ENCODE results near the gene SULF2.

SULF2 gene

DNA sequence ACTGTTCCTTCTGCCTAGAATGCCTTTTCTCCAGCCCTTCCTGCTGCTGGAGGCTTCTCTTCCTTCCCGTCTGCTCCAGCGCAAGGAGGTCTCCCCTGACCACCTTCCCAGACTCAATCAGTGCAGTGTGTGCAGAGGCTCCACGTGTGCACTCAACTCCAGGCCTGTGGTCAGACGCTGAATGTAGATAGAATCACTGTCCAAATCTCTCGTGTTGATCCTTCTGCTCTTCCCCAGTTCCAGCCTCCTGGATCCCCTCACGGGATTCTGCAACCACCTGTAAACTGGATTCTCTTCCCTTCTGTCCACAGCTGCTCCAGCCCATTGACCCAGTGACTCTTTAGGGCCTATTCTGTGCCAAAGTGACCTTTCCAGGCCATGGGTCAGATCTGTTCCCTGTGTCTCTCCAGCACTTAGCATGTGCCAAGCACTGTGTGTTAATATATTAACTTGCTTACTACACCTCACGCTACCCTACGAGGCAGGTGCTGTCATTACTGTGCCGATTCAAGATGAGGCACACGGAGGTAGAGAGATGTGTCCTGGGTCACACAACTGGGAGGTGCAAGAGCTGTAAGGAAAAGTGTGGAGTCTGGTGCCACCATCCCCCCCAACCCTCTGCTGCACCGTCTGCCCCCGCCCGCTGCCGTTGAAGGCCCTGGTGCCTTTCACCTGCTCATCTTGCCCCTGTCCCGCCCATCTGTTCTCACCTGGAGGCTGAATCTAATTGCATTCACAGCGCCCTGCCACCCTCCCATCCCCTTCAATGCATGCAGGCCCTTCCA is 112.2 kb downstream of the SULF2 start:
- peaks cover 0 to 25% (median 20%) of the 10 kb centered on the region in 10 experiments; a peak in 15 of 20 replicates for H3K4me1 ChIP-seq
- no peak overlapping the region for H3K4me2 ChIP-seq
- no peak overlapping the region for H3K27ac ChIP-seq
- H4K20me1 ChIP-seq, result peaks cover 0 to 6% (median 0%) of the 10 kb centered on the region in 11 experiments; a peak in 1 of 22 replicates
- no peak overlapping the region for H3K9ac ChIP-seq
- no peak overlapping the region for H3K4me3 ChIP-seq
- TF ChIP-seq Cebpa-rat (IDR thresholded peaks at IDR 0.05), result no peak
- H3K36me3 ChIP-seq, result peaks cover 0 to 74% (median 0%) of the 10 kb centered on the region in 11 experiments; a peak in 3 of 22 replicates
- no peaks in the 10 kb centered on the region for H3K27me3 ChIP-seq
- H3K9me3 ChIP-seq (replicated peaks in 1 of 11), result no peaks in the 10 kb centered on the region

DNA sequence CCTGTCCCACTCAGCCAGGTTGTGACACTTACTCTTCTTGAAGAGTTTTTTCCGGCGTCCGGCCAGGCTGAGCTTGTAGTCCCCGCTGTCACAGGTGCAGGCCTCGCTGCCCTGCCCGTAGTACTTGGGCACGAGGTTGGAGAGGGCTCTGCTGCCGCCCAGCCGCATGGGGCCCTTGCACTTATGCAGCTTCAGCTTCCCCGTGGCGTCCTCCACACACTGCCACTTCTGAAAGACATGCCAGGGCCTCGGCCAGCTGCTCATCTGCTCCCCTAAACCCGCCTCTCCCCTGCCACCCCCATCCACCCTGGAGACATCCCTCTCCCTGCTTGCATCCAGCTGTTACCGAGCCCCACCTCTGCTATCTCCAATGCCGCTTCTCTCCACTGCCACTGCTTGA is 113.1 kb downstream of the SULF2 start:
- H4K20me1 ChIP-seq, result peaks cover 0 to under 1% (median 0%) of the 10 kb centered on the region in 11 experiments; a peak in 1 of 22 replicates

GRCh38 chr20:47670913-47671312 is 114.4 kb downstream of the SULF2 start:
- H3K27ac ChIP-seq, result no peak overlapping the region
- no peak overlapping the region for H3K9ac ChIP-seq
- H3K36me3 ChIP-seq, result peaks cover 0 to 63% (median 0%) of the 10 kb centered on the region in 11 experiments; a peak in 3 of 22 replicates
- H3K27me3 ChIP-seq, result no peaks in the 10 kb centered on the region
- no peaks in the 10 kb centered on the region for H3K9me3 ChIP-seq (replicated peaks in 1 of 11)
- no peak overlapping the region for H3K4me2 ChIP-seq
- peaks cover 0 to 7% (median 0%) of the 10 kb centered on the region in 11 experiments; a peak in 1 of 22 replicates for H4K20me1 ChIP-seq
- H3K4me1 ChIP-seq, result peaks cover 0 to 21% (median 20%) of the 10 kb centered on the region in 10 experiments; a peak in 15 of 20 replicates
- TF ChIP-seq Cebpa-rat (IDR thresholded peaks at IDR 0.05), result no peak
- no peak overlapping the region for H3K4me3 ChIP-seq

More for the DNA sequence above, 113.1 kb downstream of the SULF2 start:
- Histone ChIP-seq H3K36me3 (peaks cover 0 to 67% (median 0%) of the 10 kb centered on the region in 11 experiments; a peak in 3 of 22 replicates), H3K4me3 (no peak overlapping the region), H3K27ac (no peak overlapping the region), H3K27me3 (no peaks in the 10 kb centered on the region), H3K4me1 (peaks cover 0 to 25% (median 21%) of the 10 kb centered on the region in 10 experiments; a peak in 15 of 20 replicates), H3K9me3 (replicated peaks in 1 of 11) (no peaks in the 10 kb centered on the region), H3K4me2 (no peak overlapping the region), H3K9ac (no peak overlapping the region)
- no peak for TF ChIP-seq Cebpa-rat (IDR thresholded peaks at IDR 0.05)

- H3K4me1 ChIP-seq, result peaks cover 0 to 22% (median 20%) of the 10 kb centered on the region in 10 experiments; a peak in 15 of 20 replicates
- no peaks in the 10 kb centered on the region for H3K27me3 ChIP-seq
- no peak overlapping the region for H3K9ac ChIP-seq
- peaks cover 0 to 67% (median 0%) of the 10 kb centered on the region in 11 experiments; a peak in 4 of 22 replicates for H3K36me3 ChIP-seq
- no peaks in the 10 kb centered on the region for H3K9me3 ChIP-seq (replicated peaks in 1 of 11)
- peaks cover 0 to 13% (median 0%) of the 10 kb centered on the region in 11 experiments; a peak in 1 of 22 replicates for H4K20me1 ChIP-seq
- H3K27ac ChIP-seq, result no peak overlapping the region
- H3K4me3 ChIP-seq, result no peak overlapping the region
- H3K4me2 ChIP-seq, result no peak overlapping the region
- no peak for TF ChIP-seq Cebpa-rat (IDR thresholded peaks at IDR 0.05)
Observed at GRCh38 chr20:47669927-47670890, 115.1 kb downstream of the SULF2 start.

DNA sequence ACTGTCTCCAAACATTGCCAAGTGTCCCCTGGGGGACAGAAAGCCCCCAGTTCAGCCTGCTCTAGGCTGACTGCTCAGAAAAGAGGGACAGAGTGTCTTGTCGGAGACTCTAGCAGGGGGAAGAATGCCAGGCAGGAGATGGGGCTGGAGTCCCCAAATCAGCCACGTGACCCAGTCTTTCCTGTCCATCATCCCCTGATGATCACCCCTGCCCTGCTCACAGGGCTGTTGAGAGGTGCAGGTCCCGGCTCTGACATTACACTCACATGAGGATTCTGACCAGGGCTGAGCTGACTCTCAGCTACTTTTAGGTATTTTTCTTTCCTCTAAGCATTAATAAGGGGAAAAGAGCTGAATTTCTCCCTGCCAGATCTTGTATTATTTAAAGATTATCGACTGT is 115.8 kb downstream of the SULF2 start:
- Histone ChIP-seq H3K27ac (no peak overlapping the region), H3K4me2 (0 out of 22 replicates have a peak overlapping the region, but pooled peaks of 1 of the 11 experiments have one; percentile 65), H3K27me3 (no peaks in the 10 kb centered on the region), H3K4me1 (peaks cover 0 to 24% (median 20%) of the 10 kb centered on the region in 10 experiments; a peak in 15 of 20 replicates), H3K4me3 (no peak overlapping the region), H4K20me1 (peaks cover 0 to 19% (median 0%) of the 10 kb centered on the region in 11 experiments; a peak in 3 of 22 replicates), H3K36me3 (peaks cover 0 to 67% (median 0%) of the 10 kb centered on the region in 11 experiments; a peak in 4 of 22 replicates), H3K9ac (no peak overlapping the region), H3K9me3 (replicated peaks in 1 of 11) (no peaks in the 10 kb centered on the region)
- no peak for TF ChIP-seq Cebpa-rat (IDR thresholded peaks at IDR 0.05)

DNA sequence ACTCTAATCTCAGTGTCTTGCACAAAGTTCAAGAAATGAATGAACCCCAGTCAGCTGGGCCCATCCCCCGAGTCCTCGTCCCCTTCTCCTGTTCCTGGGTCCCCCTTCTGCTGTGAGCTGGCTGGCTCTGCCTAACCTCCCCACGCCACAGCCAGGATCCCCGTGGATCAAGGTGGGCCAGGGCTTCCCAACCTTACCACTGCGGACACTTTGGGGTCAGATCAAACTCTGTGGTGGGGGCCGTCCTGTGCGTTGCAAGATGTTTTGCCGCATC is 116.2 kb downstream of the SULF2 start:
- Histone ChIP-seq H3K4me3 (no peak overlapping the region), H3K9me3 (replicated peaks in 1 of 11) (no peaks in the 10 kb centered on the region), H3K27ac (no peak overlapping the region), H3K27me3 (no peaks in the 10 kb centered on the region), H3K4me2 (peak overlapping the region in 4 of 11 experiments; percentile 43 to 65 (median 54); a peak in 4 of 22 replicates), H3K36me3 (peaks cover 0 to 64% (median 0%) of the 10 kb centered on the region in 11 experiments; a peak in 4 of 22 replicates), H3K4me1 (peaks cover 2 to 26% (median 22%) of the 10 kb centered on the region in 10 experiments; a peak in 18 of 20 replicates), H4K20me1 (peaks cover 0 to 23% (median 0%) of the 10 kb centered on the region in 11 experiments; a peak in 5 of 22 replicates), H3K9ac (no peak overlapping the region)
- no peak for TF ChIP-seq Cebpa-rat (IDR thresholded peaks at IDR 0.05)

DNA sequence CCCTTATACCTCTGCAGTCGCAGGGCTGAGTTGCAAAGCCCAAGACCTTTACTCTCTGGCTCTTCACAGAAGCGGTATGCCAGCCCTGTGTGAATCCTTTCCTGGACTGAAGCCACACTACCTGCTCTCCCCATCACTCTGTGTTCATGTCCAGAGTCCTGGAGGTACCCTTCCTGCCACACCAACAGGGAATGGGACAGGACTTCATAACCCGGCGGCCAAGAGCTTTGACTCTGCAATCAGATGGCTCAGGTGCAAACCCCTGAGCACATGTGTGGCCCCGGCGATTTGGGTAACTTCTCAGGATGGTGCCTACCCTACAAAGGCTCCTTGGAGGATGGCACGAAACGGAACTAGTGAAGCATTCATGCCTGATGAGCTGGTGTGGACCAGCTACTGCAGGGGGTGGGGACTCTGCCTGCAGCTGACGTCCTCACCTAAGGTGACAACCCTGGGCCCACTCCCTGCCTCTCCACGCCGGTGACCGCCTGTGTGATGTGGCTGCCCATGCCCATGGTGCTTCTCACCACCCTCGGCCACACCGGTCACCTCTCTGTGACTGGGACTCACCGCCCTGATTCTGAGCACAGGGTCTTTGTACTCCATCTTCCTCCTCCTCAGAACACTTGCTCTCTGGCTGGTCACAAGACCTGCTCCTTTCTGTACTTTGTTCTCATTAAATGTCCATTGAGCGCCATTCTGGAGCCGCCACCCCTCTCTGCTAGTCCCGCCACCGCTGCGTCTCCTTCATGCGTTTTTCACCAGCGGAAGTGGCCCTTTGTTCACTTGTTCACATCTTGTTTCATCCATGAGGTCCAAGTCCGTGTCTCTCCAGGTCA is 116.7 kb downstream of the SULF2 start:
- H3K36me3 ChIP-seq, result peaks cover 0 to 61% (median 0%) of the 10 kb centered on the region in 11 experiments; a peak in 4 of 22 replicates
- H3K4me1 ChIP-seq, result peaks cover 5 to 29% (median 23%) of the 10 kb centered on the region in 10 experiments; a peak in 18 of 20 replicates
- H3K27ac ChIP-seq, result no peak overlapping the region
- no peak overlapping the region for H3K9ac ChIP-seq
- H3K4me3 ChIP-seq, result no peak overlapping the region
- H4K20me1 ChIP-seq, result peaks cover 0 to 28% (median 0%) of the 10 kb centered on the region in 11 experiments; a peak in 6 of 22 replicates
- TF ChIP-seq Cebpa-rat (IDR thresholded peaks at IDR 0.05), result no peak
- no peaks in the 10 kb centered on the region for H3K27me3 ChIP-seq
- peak overlapping the region in 8 of 11 experiments; percentile 19 to 65 (median 44); a peak in 12 of 22 replicates for H3K4me2 ChIP-seq
- no peaks in the 10 kb centered on the region for H3K9me3 ChIP-seq (replicated peaks in 1 of 11)

Measured in BLaER1 treated with 17β-estradiol and CSF1 and Interleukin-3, amounts not matched to agents 10 nM and 100 nM (cell line).